Smooth muscle cell (in vitro differentiated cells): ENCODE data around the gene CORO1C. TPM values are rescaled to one million over a fixed set of nuclear protein-coding genes. Genes with fewer than 3 reads are reported as not detected.

Experiments used
- DNase-seq: peaks from one replicate; lab custom pipeline; 2025; ENCODE audit not compliant: unreplicated experiment; lab: John Stamatoyannopoulos, UW
- H2AFZ ChIP-seq: fragments of 200-600 bp; sonication (generic); 2 replicates; pipeline ENCODE4 v1.6.0; 2016; ENCODE audit warnings: antibody characterized with exemption, low read depth, mild to moderate bottlenecking
- H3F3A ChIP-seq: fragments of 200-600 bp; sonication (generic); 2 replicates; pipeline ENCODE4 v1.6.0; 2017; ENCODE audit warnings: antibody characterized with exemption, low read depth
- H3K27ac ChIP-seq: fragments of 200-600 bp; sonication (generic); 2 replicates; pipeline ENCODE4 v1.5.1; 2016; ENCODE audit warnings: low read depth, mild to moderate bottlenecking
- H3K27me3 ChIP-seq: fragments of 200-600 bp; sonication (generic); 2 replicates; pipeline ENCODE4 v1.6.1; 2016; ENCODE audit warnings: low read depth, mild to moderate bottlenecking
- H3K36me3 ChIP-seq: fragments of 200-600 bp; sonication (generic); 2 replicates; pipeline ENCODE4 v1.5.1; 2016; ENCODE audit warnings: low read depth
- H3K4me1 ChIP-seq: fragments of 200-600 bp; sonication (generic); 2 replicates; pipeline ENCODE4 v1.5.1; 2016; ENCODE audit warnings: low read depth
- H3K4me2 ChIP-seq: fragments of 200-600 bp; sonication (generic); 2 replicates; pipeline ENCODE4 v1.6.0; 2016; ENCODE audit warnings: mild to moderate bottlenecking
- H3K4me3 ChIP-seq: fragments of 200-600 bp; sonication (generic); 2 replicates; pipeline ENCODE4 v1.5.1; 2016; ENCODE audit warnings: mild to moderate bottlenecking
- H3K79me2 ChIP-seq: fragments of 200-600 bp; sonication (generic); 2 replicates; pipeline ENCODE4 v1.6.0; 2016; ENCODE audit warnings: low read depth, mild to moderate bottlenecking
- H3K9ac ChIP-seq: fragments of 200-600 bp; sonication (generic); 2 replicates; pipeline ENCODE4 v1.6.0; 2016; ENCODE audit warnings: low read depth
- H3K9me3 ChIP-seq: fragments of 200-600 bp; sonication (generic); replicated peaks from 2 replicates; pipeline ENCODE4 v1.5.1; 2016; ENCODE audit warnings: low read depth
- H4K20me1 ChIP-seq: fragments of 200-600 bp; sonication (generic); 2 replicates; pipeline ENCODE4 v1.6.0; 2016; ENCODE audit warnings: low read depth
- CTCF ChIP-seq: fragments of 200-600 bp; sonication (generic); IDR thresholded peaks from 2 replicates; pipeline ENCODE4 v1.5.1; 2017; ENCODE audit warnings: borderline replicate concordance, mild to moderate bottlenecking, antibody characterized with exemption; ENCODE audit not compliant: insufficient read depth, poor library complexity, severe bottlenecking
- WGBS: methylation state at CpG from one replicate; pipeline ENCODE4 v1.1.7; 2016; ENCODE audit warnings: low lambda C conversion rate; 5-methylcytosine and 5-hydroxymethylcytosine counted together
- polyA plus RNA-seq: library from polyadenylated mRNA; unstranded; fragments of >200 nt; fragmentation: Nextera tagmentation; extraction: Ambion mirVana; gene quantifications from 2 replicates; pipeline ENCODE4 v1.2.1, GENCODE V29; 2016
- total RNA-seq: library from RNA; depleted of rRNA; stranded (reverse); fragments of >200 nt; gene quantifications from 2 replicates; pipeline ENCODE4 v1.2.3, GENCODE V29; 2014

Gene CORO1C
- total and polyA plus RNA-seq, 2 experiments from 2014 or later: 96.7 to 136 TPM

GRCh38 chr12:108727868-108728735 is 3.2 kb downstream of the CORO1C start:
- 76% methylated on average over 7 of the region's 7 CpGs for WGBS
- Histone ChIP-seq H3F3A (peaks cover 29% of the 10 kb centered on the region), H3K36me3 (no peaks in the 10 kb centered on the region), H2AFZ (no peak overlapping the region), H3K4me3 (peak overlapping the region; percentile 96), H3K9me3 (no peaks in the 10 kb centered on the region), H3K4me2 (peak overlapping the region; percentile 92), H4K20me1 (peaks cover 73% of the 10 kb centered on the region), H3K9ac (no peak overlapping the region), H3K27me3 (no peaks in the 10 kb centered on the region), H3K79me2 (peaks cover 72% of the 10 kb centered on the region), H3K4me1 (peaks cover 41% of the 10 kb centered on the region), H3K27ac (peak overlapping the region; percentile 93)
- DNase-seq: no peak
- no peak for TF ChIP-seq CTCF

- H3K36me3 ChIP-seq: no peaks in the 10 kb centered on the region
- no peak for TF ChIP-seq CTCF
- WGBS: 100% methylated on average over 1 of the region's 1 CpG
- peaks cover 82% of the 10 kb centered on the region for H4K20me1 ChIP-seq
- H3F3A ChIP-seq: peaks cover 35% of the 10 kb centered on the region
- H3K9ac ChIP-seq: no peak overlapping the region
- H3K4me2 ChIP-seq: peak overlapping the region; percentile 24
- H3K79me2 ChIP-seq: peaks cover 81% of the 10 kb centered on the region
- H3K27ac ChIP-seq: no peak overlapping the region
- H2AFZ ChIP-seq: no peak overlapping the region
- H3K9me3 ChIP-seq: no peaks in the 10 kb centered on the region
- H3K27me3 ChIP-seq: no peaks in the 10 kb centered on the region
- H3K4me1 ChIP-seq: peaks cover 50% of the 10 kb centered on the region
- DNase-seq: no peak
- H3K4me3 ChIP-seq: no peak overlapping the region
These were observed 4.2 kb downstream of the CORO1C start for GRCh38 chr12:108727161-108727560.

- no peaks in the 10 kb centered on the region for H3K27me3 ChIP-seq
- H3K9ac ChIP-seq: peak overlapping the region; percentile 54
- H3K79me2 ChIP-seq: peaks cover 100% of the 10 kb centered on the region
- H3K4me1 ChIP-seq: peaks cover 65% of the 10 kb centered on the region
- peak overlapping the region; percentile 76 for H3K4me2 ChIP-seq
- peaks cover 100% of the 10 kb centered on the region for H4K20me1 ChIP-seq
- no peak overlapping the region for H2AFZ ChIP-seq
- no peak overlapping the region for H3K4me3 ChIP-seq
- DNase-seq: no peak
- no peaks in the 10 kb centered on the region for H3K36me3 ChIP-seq
- peaks cover 36% of the 10 kb centered on the region for H3F3A ChIP-seq
- TF ChIP-seq CTCF: no peak
- H3K27ac ChIP-seq: peak overlapping the region; percentile 93
- no peaks in the 10 kb centered on the region for H3K9me3 ChIP-seq
These were observed 6.5 kb downstream of the CORO1C start for GRCh38 chr12:108724890-108725151.
